ENCODE measurements around the gene SMIM12.
"Not testable (repeated sequence)": the region's sequence is repeated elsewhere in the genome, so short reads cannot be mapped to it uniquely, and the experiment has no call there.

Gene SMIM12

GRCh38 chr1:34824817-34825454, 34.6 kb downstream of the SMIM12 start:
- no peaks in the 10 kb centered on the region for H3K36me3 ChIP-seq (ENCODE audit: control insufficient read depth, insufficient read depth, low read length)
- H3K9me3 ChIP-seq (ENCODE audit: control insufficient read depth, low read length), result no peaks in the 10 kb centered on the region
- no peaks in the 10 kb centered on the region for H3K4me1 ChIP-seq (ENCODE audit: control insufficient read depth, insufficient read depth, low read length, poor library complexity, severe bottlenecking)
- no peak overlapping the region for H3K27ac ChIP-seq (ENCODE audit: low read depth, low read length, severe bottlenecking)
- no peak overlapping the region for H3K4me3 ChIP-seq (ENCODE audit: extremely low read depth, insufficient read depth, low read length, poor library complexity, severe bottlenecking)
- 100% methylated on average over 3 of the region's 3 CpGs; no CpG with 5 or more reads in 1 of the 2 experiments for WGBS, 2 experiments (ENCODE audit: insufficient coverage in 2 of 2)

- WGBS, 2 experiments (ENCODE audit: insufficient coverage in 2 of 2), result no CpG with 5 or more reads among the region's 3 CpGs
- Histone ChIP-seq H3K4me3 (ENCODE audit: extremely low read depth, insufficient read depth, low read length, poor library complexity, severe bottlenecking) (no peak overlapping the region), H3K9me3 (ENCODE audit: control insufficient read depth, low read length) (no peaks in the 10 kb centered on the region)
Observed at GRCh38 chr1:34822202-34822601, 37.3 kb downstream of the SMIM12 start.

GRCh38 chr1:34818862-34819261, 40.7 kb downstream of the SMIM12 start:
- WGBS, 2 experiments (ENCODE audit: insufficient coverage in 2 of 2), result 67 to 90% methylated on average over 1 to 2 of the region's 2 CpGs
- not testable (repeated sequence) for H3K27ac ChIP-seq (ENCODE audit: low read depth, low read length, severe bottlenecking); H3K4me1 ChIP-seq (ENCODE audit: control insufficient read depth, insufficient read depth, low read length, poor library complexity, severe bottlenecking); H3K9me3 ChIP-seq (ENCODE audit: control insufficient read depth, low read length); H3K4me3 ChIP-seq (ENCODE audit: extremely low read depth, insufficient read depth, low read length, poor library complexity, severe bottlenecking); H3K36me3 ChIP-seq (ENCODE audit: control insufficient read depth, insufficient read depth, low read length)

More at GRCh38 chr1:34822202-34822601, 37.3 kb downstream of the SMIM12 start:
- no peaks in the 10 kb centered on the region for H3K36me3 ChIP-seq (ENCODE audit: control insufficient read depth, insufficient read depth, low read length)
- no peak overlapping the region for H3K27ac ChIP-seq (ENCODE audit: low read depth, low read length, severe bottlenecking)
- no peaks in the 10 kb centered on the region for H3K4me1 ChIP-seq (ENCODE audit: control insufficient read depth, insufficient read depth, low read length, poor library complexity, severe bottlenecking)

- no peak overlapping the region for H3K4me3 ChIP-seq (ENCODE audit: extremely low read depth, insufficient read depth, low read length, poor library complexity, severe bottlenecking)
- no peaks in the 10 kb centered on the region for H3K4me1 ChIP-seq (ENCODE audit: control insufficient read depth, insufficient read depth, low read length, poor library complexity, severe bottlenecking)
- H3K36me3 ChIP-seq (ENCODE audit: control insufficient read depth, insufficient read depth, low read length), result no peaks in the 10 kb centered on the region
- no CpG with 5 or more reads among the region's 3 CpGs for WGBS, 2 experiments (ENCODE audit: insufficient coverage in 2 of 2)
- no peak overlapping the region for H3K27ac ChIP-seq (ENCODE audit: low read depth, low read length, severe bottlenecking)
- no peaks in the 10 kb centered on the region for H3K9me3 ChIP-seq (ENCODE audit: control insufficient read depth, low read length)
Observed at GRCh38 chr1:34816778-34817177, 42.8 kb downstream of the SMIM12 start.

- no peak overlapping the region for H3K4me3 ChIP-seq (ENCODE audit: extremely low read depth, insufficient read depth, low read length, poor library complexity, severe bottlenecking)
Observed at GRCh38 chr1:34816332-34816731, 43.2 kb downstream of the SMIM12 start.

GRCh38 chr1:34810781-34811180, 48.8 kb downstream of the SMIM12 start:
- H3K4me3 ChIP-seq (ENCODE audit: extremely low read depth, insufficient read depth, low read length, poor library complexity, severe bottlenecking); H3K36me3 ChIP-seq (ENCODE audit: control insufficient read depth, insufficient read depth, low read length); H3K9me3 ChIP-seq (ENCODE audit: control insufficient read depth, low read length); H3K4me1 ChIP-seq (ENCODE audit: control insufficient read depth, insufficient read depth, low read length, poor library complexity, severe bottlenecking); H3K27ac ChIP-seq (ENCODE audit: low read depth, low read length, severe bottlenecking): not testable (repeated sequence)
- no CpG with 5 or more reads among the region's 3 CpGs for WGBS, 2 experiments (ENCODE audit: insufficient coverage in 2 of 2)

More at GRCh38 chr1:34816332-34816731, 43.2 kb downstream of the SMIM12 start:
- no peaks in the 10 kb centered on the region for H3K4me1 ChIP-seq (ENCODE audit: control insufficient read depth, insufficient read depth, low read length, poor library complexity, severe bottlenecking)
- H3K9me3 ChIP-seq (ENCODE audit: control insufficient read depth, low read length), result no peaks in the 10 kb centered on the region
- H3K36me3 ChIP-seq (ENCODE audit: control insufficient read depth, insufficient read depth, low read length), result no peaks in the 10 kb centered on the region
- no peak overlapping the region for H3K27ac ChIP-seq (ENCODE audit: low read depth, low read length, severe bottlenecking)

- WGBS, 2 experiments (ENCODE audit: insufficient coverage in 2 of 2), result 90 to 91% methylated on average over 9 of the region's 9 CpGs
- Histone ChIP-seq H3K4me1 (ENCODE audit: control insufficient read depth, insufficient read depth, low read length, poor library complexity, severe bottlenecking) (no peaks in the 10 kb centered on the region), H3K9me3 (ENCODE audit: control insufficient read depth, low read length) (no peaks in the 10 kb centered on the region), H3K27ac (ENCODE audit: low read depth, low read length, severe bottlenecking) (no peak overlapping the region), H3K4me3 (ENCODE audit: extremely low read depth, insufficient read depth, low read length, poor library complexity, severe bottlenecking) (no peak overlapping the region), H3K36me3 (ENCODE audit: control insufficient read depth, insufficient read depth, low read length) (no peaks in the 10 kb centered on the region)
Observed at GRCh38 chr1:34808051-34808810, 51.3 kb downstream of the SMIM12 start.

GRCh38 chr1:34806396-34806795, 53.2 kb downstream of the SMIM12 start:
- H3K4me1 ChIP-seq (ENCODE audit: control insufficient read depth, insufficient read depth, low read length, poor library complexity, severe bottlenecking), result no peaks in the 10 kb centered on the region
- no peak overlapping the region for H3K27ac ChIP-seq (ENCODE audit: low read depth, low read length, severe bottlenecking)
- H3K36me3 ChIP-seq (ENCODE audit: control insufficient read depth, insufficient read depth, low read length), result no peaks in the 10 kb centered on the region
- no peaks in the 10 kb centered on the region for H3K9me3 ChIP-seq (ENCODE audit: control insufficient read depth, low read length)
- WGBS, 2 experiments (ENCODE audit: insufficient coverage in 2 of 2), result 83 to 91% methylated on average over 2 to 3 of the region's 3 CpGs
- H3K4me3 ChIP-seq (ENCODE audit: extremely low read depth, insufficient read depth, low read length, poor library complexity, severe bottlenecking), result no peak overlapping the region

GRCh38 chr1:34803770-34804169, 55.8 kb downstream of the SMIM12 start:
- no peak overlapping the region for H3K4me3 ChIP-seq (ENCODE audit: extremely low read depth, insufficient read depth, low read length, poor library complexity, severe bottlenecking)
- H3K4me1 ChIP-seq (ENCODE audit: control insufficient read depth, insufficient read depth, low read length, poor library complexity, severe bottlenecking), result no peaks in the 10 kb centered on the region
- H3K9me3 ChIP-seq (ENCODE audit: control insufficient read depth, low read length), result no peaks in the 10 kb centered on the region
- WGBS, 2 experiments (ENCODE audit: insufficient coverage in 2 of 2), result 83 to 84% methylated on average over 2 to 3 of the region's 3 CpGs
- no peak overlapping the region for H3K27ac ChIP-seq (ENCODE audit: low read depth, low read length, severe bottlenecking)
- H3K36me3 ChIP-seq (ENCODE audit: control insufficient read depth, insufficient read depth, low read length), result no peaks in the 10 kb centered on the region

All from mesodermal cell (in vitro differentiated cells).